OCI-LY3 (cell line): Measurements from ENCODE around the gene HMCN1.

Experiments
- EZH2phosphoT487 ChIP-seq: fragments of 200-600 bp; shearing (Covaris generic); IDR thresholded peaks from 2 replicates; pipeline ENCODE4 v1.6.1; 2018; ENCODE audit warnings: antibody characterized with exemption, mixed run types, low read depth
- TF ChIP-seq, protein P1 (sequence below): fragments of 200-600, 300-600 bp; sonication (generic); IDR thresholded peaks from 2 replicates; pipeline ENCODE4 v1.5.1; 2014; ENCODE audit warnings: antibody characterized with exemption, low read length, low read depth

DNA sequence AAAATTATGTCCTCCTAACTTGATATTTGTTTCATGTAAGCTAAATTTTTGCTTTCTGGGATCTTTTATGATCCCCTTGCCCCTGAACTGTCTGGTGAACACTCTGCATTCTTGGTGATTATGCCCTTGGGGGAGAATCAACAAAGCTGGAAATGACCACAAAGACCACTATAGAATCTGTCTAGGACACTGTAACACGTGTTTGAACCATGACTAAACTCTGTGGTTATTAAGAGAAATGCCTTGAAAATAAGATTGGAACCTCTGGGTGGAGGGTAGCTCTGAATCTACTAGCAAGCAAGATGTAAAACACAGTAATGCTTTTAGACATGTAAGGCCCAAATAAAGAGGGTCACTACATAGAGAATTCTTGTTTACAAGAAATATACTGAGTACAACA, 237.5 kb downstream of the HMCN1 start:
- TF ChIP-seq, protein P1, sequence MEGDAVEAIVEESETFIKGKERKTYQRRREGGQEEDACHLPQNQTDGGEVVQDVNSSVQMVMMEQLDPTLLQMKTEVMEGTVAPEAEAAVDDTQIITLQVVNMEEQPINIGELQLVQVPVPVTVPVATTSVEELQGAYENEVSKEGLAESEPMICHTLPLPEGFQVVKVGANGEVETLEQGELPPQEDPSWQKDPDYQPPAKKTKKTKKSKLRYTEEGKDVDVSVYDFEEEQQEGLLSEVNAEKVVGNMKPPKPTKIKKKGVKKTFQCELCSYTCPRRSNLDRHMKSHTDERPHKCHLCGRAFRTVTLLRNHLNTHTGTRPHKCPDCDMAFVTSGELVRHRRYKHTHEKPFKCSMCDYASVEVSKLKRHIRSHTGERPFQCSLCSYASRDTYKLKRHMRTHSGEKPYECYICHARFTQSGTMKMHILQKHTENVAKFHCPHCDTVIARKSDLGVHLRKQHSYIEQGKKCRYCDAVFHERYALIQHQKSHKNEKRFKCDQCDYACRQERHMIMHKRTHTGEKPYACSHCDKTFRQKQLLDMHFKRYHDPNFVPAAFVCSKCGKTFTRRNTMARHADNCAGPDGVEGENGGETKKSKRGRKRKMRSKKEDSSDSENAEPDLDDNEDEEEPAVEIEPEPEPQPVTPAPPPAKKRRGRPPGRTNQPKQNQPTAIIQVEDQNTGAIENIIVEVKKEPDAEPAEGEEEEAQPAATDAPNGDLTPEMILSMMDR = no peak
- no peak for TF ChIP-seq EZH2phosphoT487
